GF-D8 (cell line): ENCODE data around the gene EPB41L5.
"Not testable (repeated sequence)": the region's sequence is repeated elsewhere in the genome, so short reads cannot be mapped to it uniquely, and the experiment has no call there.

Experiments
- DNase-seq: peaks from one replicate; lab custom pipeline; 2025; lab: John Stamatoyannopoulos, UW

Gene EPB41L5

GRCh38 chr2:120199817-120200459, 187.1 kb downstream of the EPB41L5 start:
- not testable (repeated sequence) for DNase-seq

GRCh38 chr2:120203251-120204021, 190.6 kb downstream of the EPB41L5 start:
- no peak for DNase-seq

- DNase-seq, result no peak
Measured at GRCh38 chr2:120204022-120204405, 191.1 kb downstream of the EPB41L5 start.

GRCh38 chr2:120204417-120204816, 191.5 kb downstream of the EPB41L5 start:
- no peak for DNase-seq

- no peak for DNase-seq
Measured at GRCh38 chr2:120204945-120205670, 192.2 kb downstream of the EPB41L5 start.

- no peak for DNase-seq
Measured at GRCh38 chr2:120206022-120206581, 193.2 kb downstream of the EPB41L5 start.

GRCh38 chr2:120208381-120209353, 195.8 kb downstream of the EPB41L5 start:
- no peak for DNase-seq

GRCh38 chr2:120209427-120210269, 196.8 kb downstream of the EPB41L5 start:
- no peak for DNase-seq

GRCh38 chr2:120210270-120210693, 197.4 kb downstream of the EPB41L5 start:
- DNase-seq, result no peak

- DNase-seq, result no peak
Measured at GRCh38 chr2:120218181-120218580, 205.3 kb downstream of the EPB41L5 start.

- DNase-seq, result no peak
Measured at GRCh38 chr2:120219291-120219690, 206.4 kb downstream of the EPB41L5 start.

GRCh38 chr2:120219766-120220165, 206.9 kb downstream of the EPB41L5 start:
- DNase-seq, result no peak

- peak; percentile 8 for DNase-seq
Measured at GRCh38 chr2:120220756-120221155, 207.9 kb downstream of the EPB41L5 start.

- DNase-seq, result no peak
Measured at GRCh38 chr2:120221616-120222015, 208.7 kb downstream of the EPB41L5 start.

- no peak for DNase-seq
Measured at GRCh38 chr2:120222186-120223033, 209.5 kb downstream of the EPB41L5 start.

GRCh38 chr2:120223034-120223912, 210.4 kb downstream of the EPB41L5 start, which contains the start of gene TMEM185B:
TSS of gene TMEM185B (minus strand) at chr2:120223400. CDS start at chr2:120222976, 424 bp downstream.
- DNase-seq, result peak; percentile 68

- DNase-seq, result no peak
Measured at GRCh38 chr2:120224256-120224655, 211.4 kb downstream of the EPB41L5 start.
